ENCODE measurements around the gene PDE9A.

DNA sequence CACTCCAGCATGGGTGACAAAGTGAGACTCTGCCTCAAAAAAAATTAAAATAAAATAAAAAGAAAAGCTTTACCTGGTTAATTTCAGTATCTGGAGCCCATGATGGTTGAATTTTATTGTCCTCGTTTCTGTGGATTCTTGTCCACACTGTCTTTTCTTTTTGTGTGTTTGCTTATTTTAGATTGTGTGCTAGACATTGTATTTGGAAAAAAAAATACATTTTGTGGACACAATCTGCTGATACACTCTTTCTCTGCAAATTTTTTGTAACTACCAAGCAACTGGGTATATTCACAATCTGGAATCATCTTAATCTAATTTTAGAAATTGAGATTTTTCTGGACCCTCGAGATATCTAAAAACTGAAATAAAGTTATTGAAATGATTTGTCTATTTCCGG, 41.6 kb upstream of the PDE9A start:
- TF ChIP-seq ELF4 (IDR thresholded peaks at IDR 0.05) (no peak), SUZ12 (IDR thresholded peaks at IDR 0.05) (no peak), ZNF384 (IDR thresholded peaks at IDR 0.05) (no peak)
